B cell (primary cell): Measurements from ENCODE around the gene DAD1. TPM values are rescaled to one million over a fixed set of nuclear protein-coding genes. Genes with fewer than 3 reads are reported as not detected.
"Not testable (repeated sequence)": the region's sequence is repeated elsewhere in the genome, so short reads cannot be mapped to it uniquely, and the experiment has no call there.

Experiments
- ATAC-seq: fragments of 200-7000 bp; cut with Tn5 transposase; one replicate; pipeline ENCODE4 v1.10.0; 2021; ENCODE audit warnings: low read depth, mild to moderate bottlenecking, moderate number of reproducible peaks, moderate library complexity
- CTCF ChIA-PET: fragments of 350-600 bp; sonication (Branson Sonifier 250); formaldehyde crosslinking; loops from one replicate; lab custom pipeline; 2021; ENCODE audit warnings: antibody characterized with exemption, inconsistent platforms; lab: Charles Lee
- POLR2A ChIA-PET: fragments of 350-600 bp; sonication (Branson Sonifier 250); formaldehyde crosslinking; loops from one replicate; lab custom pipeline; 2021; ENCODE audit warnings: antibody characterized with exemption; lab: Charles Lee
- DNase-seq: peaks from one replicate; pipeline ENCODE4 v3.0.0; 2013
- H2AFZ ChIP-seq: 2 replicates; pipeline ENCODE4 v1.6.1; 2012; ENCODE audit warnings: mild to moderate bottlenecking, low read depth, low read length; ENCODE audit not compliant: insufficient read depth, poor library complexity, severe bottlenecking
- H3K27ac ChIP-seq, 2 donors: 1 replicate in 1 of 2; 2 replicates in 1 of 2; pipeline ENCODE4 v1.5.1; 2012 to 2013; ENCODE audit warnings: low read length in 2 of 2, mild to moderate bottlenecking in 2 of 2, moderate library complexity in 1 of 2
- H3K27me3 ChIP-seq, 4 experiments: fragments of 200-600 bp in 1 of 4; sonication (generic) in 1 of 4; replicated peaks in 1 of 4; 1 replicate in 2 of 4; 2 replicates in 2 of 4; pipeline versions ENCODE4 v1.6.1 to v1.7.0; 2013 to 2016; ENCODE audit warnings: low read length in 3 of 4, mild to moderate bottlenecking in 2 of 4, mixed read lengths in 1 of 4, moderate library complexity in 1 of 4; ENCODE audit not compliant: insufficient read depth in 4 of 4, control insufficient read depth in 3 of 4; ENCODE audit errors: control extremely low read depth in 1 of 4
- H3K36me3 ChIP-seq, 2 experiments: replicated peaks in 1 of 2; 1 replicate in 1 of 2; 2 replicates in 1 of 2; pipeline versions ENCODE4 v1.6.1 to v1.7.1; 2013; ENCODE audit warnings: low read length in 1 of 2; ENCODE audit not compliant: insufficient read depth in 2 of 2, control insufficient read depth in 1 of 2; ENCODE audit errors: control extremely low read depth in 1 of 2, extremely low read depth in 1 of 2
- H3K4me1 ChIP-seq, 2 donors: fragments of 200-600 bp in 1 of 2; sonication (generic) in 1 of 2; 1 replicate in 1 of 2; 2 replicates in 1 of 2; pipeline versions ENCODE4 v1.5.1 to v1.6.1; 2013 to 2017; ENCODE audit warnings: low read length in 2 of 2; ENCODE audit not compliant: control insufficient read depth in 2 of 2, insufficient read depth in 2 of 2
- H3K4me2 ChIP-seq: replicated peaks from 2 replicates; pipeline ENCODE3; 2012; ENCODE audit warnings: mild to moderate bottlenecking, low read depth, low read length; ENCODE audit not compliant: poor library complexity, severe bottlenecking
- H3K4me3 ChIP-seq, 5 experiments: fragments of 200-600 bp in 1 of 5; sonication (generic) in 1 of 5; 1 replicate in 3 of 5; 2 replicates in 2 of 5; pipeline versions ENCODE4 v1.5.1 to v1.7.0; 2011 to 2016; ENCODE audit warnings: low read length in 4 of 5, mild to moderate bottlenecking in 4 of 5, low read depth in 2 of 5, control low read depth in 1 of 5, moderate library complexity in 1 of 5; ENCODE audit not compliant: insufficient read depth in 1 of 5; ENCODE audit errors: control extremely low read depth in 1 of 5, extremely low read depth in 1 of 5
- H3K79me2 ChIP-seq: fragments of 200-600 bp; sonication (generic); one replicate; pipeline ENCODE4 v1.6.0; 2016; ENCODE audit warnings: low read length; ENCODE audit not compliant: control insufficient read depth, insufficient read depth
- H3K9ac ChIP-seq: fragments of 200-600 bp; sonication (generic); 2 replicates; pipeline ENCODE4 v1.6.1; 2017; ENCODE audit warnings: mild to moderate bottlenecking, low read length, moderate library complexity
- H3K9me3 ChIP-seq, 3 donors: one replicate each; pipeline versions ENCODE4 v1.6.1 to v1.7.1; 2013; ENCODE audit warnings: low read length in 2 of 3; ENCODE audit not compliant: control insufficient read depth in 2 of 3, insufficient read depth in 1 of 3; ENCODE audit errors: control extremely low read depth in 1 of 3
- H4K20me1 ChIP-seq: 2 replicates; pipeline ENCODE4 v1.6.0; 2012; ENCODE audit warnings: mild to moderate bottlenecking, low read length; ENCODE audit not compliant: insufficient read depth, control insufficient read depth, poor library complexity, severe bottlenecking
- H3K27ac Mint-ChIP-seq: one replicate; pipeline ENCODE4 v1.8.0; 2021; ENCODE audit warnings: mixed read lengths
- H3K27me3 Mint-ChIP-seq: one replicate; pipeline ENCODE4 v1.8.0; 2021; ENCODE audit warnings: mixed read lengths
- H3K4me1 Mint-ChIP-seq: one replicate; pipeline ENCODE4 v1.8.0; 2021; ENCODE audit warnings: mixed read lengths
- H3K4me3 Mint-ChIP-seq: one replicate; pipeline ENCODE4 v1.8.0; 2021; ENCODE audit warnings: mixed read lengths
- H3K9me3 Mint-ChIP-seq: one replicate; pipeline ENCODE4 v1.8.0; 2022; ENCODE audit warnings: mixed read lengths; ENCODE audit not compliant: insufficient read depth
- EZH2 ChIP-seq: IDR thresholded peaks from 2 replicates; pipeline ENCODE4 v1.6.1; 2012; ENCODE audit warnings: borderline replicate concordance, low read depth, mild to moderate bottlenecking, moderate library complexity, low read length; ENCODE audit not compliant: insufficient read depth, poor library complexity, severe bottlenecking
- WGBS: methylation state at CpG from one replicate; pipeline ENCODE4 v1.1.5; 2013; ENCODE audit warnings: missing lambda C conversion rate; ENCODE audit not compliant: insufficient coverage; 5-methylcytosine and 5-hydroxymethylcytosine counted together
- intact Hi-C: fragments of 100-400 bp; cut with micrococcal nuclease; formaldehyde crosslinking; loops from one replicate; pipeline ENCODE4 v1.10.0; 2022
- polyA plus RNA-seq: library from polyadenylated mRNA; depleted of rRNA; stranded (reverse); fragments of >200 nt; gene quantifications from 2 replicates; pipeline ENCODE4 v1.2.3, GENCODE V29; 2012
- total RNA-seq, 2 donors: library from RNA; stranded (reverse); fragments of 120-200 nt in 1 of 2; gene quantifications; 1 replicate in 1 of 2; 2 replicates in 1 of 2; pipeline versions ENCODE4 v1.2.3 to v1.2.4, GENCODE V29; 2013 to 2022
- TF ChIP-seq, protein P1 (sequence below): fragments of 200-600 bp; IDR thresholded peaks from one replicate; pipeline ENCODE4 v1.8.0; 2022; ENCODE audit warnings: antibody characterized with exemption, mild to moderate bottlenecking

The DAD1 gene
- total and polyA plus RNA-seq, 2 donors (not counting 1 experiment from before 2014, with no cell fraction given): 77.4 to 114 TPM

DNA sequence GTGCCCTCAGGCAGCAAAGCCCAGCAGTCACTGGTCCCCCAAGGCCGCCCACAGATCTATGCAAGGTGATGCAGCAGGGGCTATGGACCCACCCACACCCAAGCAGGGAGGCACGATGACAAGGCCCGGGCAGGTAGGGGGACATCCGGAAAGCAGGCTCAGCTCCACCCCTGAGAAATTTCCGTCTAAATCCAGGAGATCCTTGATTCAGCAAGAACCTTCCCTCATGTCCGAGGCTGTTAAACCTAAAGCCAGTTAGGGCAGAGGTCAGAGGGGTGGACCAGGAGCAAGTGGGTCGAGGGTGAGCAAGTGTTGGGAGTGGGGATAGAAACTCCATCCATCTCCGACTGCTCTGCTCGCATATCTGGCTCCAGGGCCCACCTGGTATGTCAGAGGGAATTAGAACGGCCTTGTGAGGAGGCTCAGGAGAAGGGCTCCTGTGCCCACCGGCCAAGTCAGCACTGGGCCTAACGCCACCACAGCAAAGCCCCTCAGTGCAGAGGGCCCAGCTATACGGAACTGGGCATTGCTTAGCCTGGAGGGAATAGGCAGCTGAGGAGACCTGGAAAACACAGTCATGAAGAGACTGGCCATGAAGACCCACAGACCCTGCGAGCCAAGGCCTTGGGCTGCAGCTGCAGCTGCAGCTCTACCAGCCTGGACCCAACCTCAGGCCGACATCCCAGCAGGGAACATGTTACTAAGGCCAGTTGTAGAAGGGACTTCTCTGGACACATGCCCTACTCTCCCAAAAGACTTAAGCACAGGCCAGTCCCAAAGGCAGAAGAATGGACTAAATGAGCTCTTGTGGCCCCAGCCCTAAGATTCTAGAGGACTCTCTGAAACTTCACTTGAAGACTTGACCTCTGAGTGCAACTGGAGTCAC, 34.3 kb downstream of the DAD1 start:
- peak overlapping the region; percentile 86 for H3K4me2 ChIP-seq
- CTCF ChIA-PET: interaction anchor here (1.6 to 8.5 kb wide), 18 partner anchors 8 to 429 kb away, joined by 6 to 323 read pairs (median 23); partner anchors contain the start of gene AJUBA
- peaks cover 3% of the 10 kb centered on the region for H3K27me3 Mint-ChIP-seq

DNA sequence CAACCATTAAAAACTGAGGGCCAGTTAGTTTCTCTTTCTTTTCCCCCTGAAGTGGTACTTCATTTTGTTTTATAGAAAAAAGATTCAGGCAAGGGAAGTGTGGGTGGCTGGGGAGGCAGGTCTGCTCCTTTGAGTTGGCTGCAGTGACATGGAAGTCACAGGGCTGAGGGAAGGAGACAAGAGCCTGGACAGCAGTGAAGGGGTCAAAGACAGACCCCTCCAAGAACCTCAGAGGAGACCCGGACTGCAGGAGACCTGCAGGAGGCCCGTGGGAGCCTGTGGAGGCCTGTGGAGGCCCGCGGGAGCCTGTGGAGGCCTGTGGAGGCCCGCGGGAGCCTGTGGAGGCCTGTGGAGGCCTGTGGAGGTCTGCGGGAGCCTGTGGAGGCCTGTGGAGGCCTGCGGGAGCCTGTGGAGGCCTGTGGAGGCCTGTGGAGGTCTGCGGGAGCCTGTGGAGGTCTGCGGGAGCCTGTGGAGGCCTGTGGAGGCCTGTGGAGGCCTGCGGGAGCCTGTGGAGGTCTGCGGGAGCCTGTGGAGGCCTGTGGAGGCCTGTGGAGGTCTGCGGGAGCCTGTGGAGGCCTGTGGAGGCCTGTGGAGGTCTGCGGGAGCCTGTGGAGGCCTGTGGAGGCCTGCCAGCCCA, 35.0 kb downstream of the DAD1 start:
- H3K27me3 Mint-ChIP-seq, H3K79me2 ChIP-seq, H3K27me3 ChIP-seq, H4K20me1 ChIP-seq, H3K4me3 Mint-ChIP-seq, H3K4me2 ChIP-seq, H3K9me3 Mint-ChIP-seq, POLR2A ChIA-PET, H3K9ac ChIP-seq, DNase-seq, intact Hi-C loops, H3K36me3 ChIP-seq, H3K9me3 ChIP-seq, H3K4me3 ChIP-seq, ATAC-seq: not testable (repeated sequence)
- H2AFZ ChIP-seq: peak overlapping the region; percentile 24
- CTCF ChIA-PET: interaction anchor here (3.4 to 8.5 kb wide), 5 partner anchors 12 to 169 kb away, joined by 13 to 323 read pairs (median 63); no protein-coding TSS in a partner anchor
- peak overlapping the region; percentile 48 to 100 for H3K27ac ChIP-seq
- Mint-ChIP-seq H3K4me1 (peaks cover 92% of the 10 kb centered on the region), H3K27ac (peak overlapping the region; percentile 97)
- no CpG with 5 or more reads among the region's 14 CpGs for WGBS
- peaks cover 73 to 92% of the 10 kb centered on the region in 2 donors for H3K4me1 ChIP-seq

More for the DNA sequence above, 34.3 kb downstream of the DAD1 start:
- no peak overlapping the region for H3K9ac ChIP-seq
- H3K27ac ChIP-seq: peak overlapping the region; percentile 99 to 100
- ATAC-seq (no peak), DNase-seq (peak; percentile 42)
- Mint-ChIP-seq H3K4me3 (peak overlapping the region; percentile 73), H3K9me3 (no peaks in the 10 kb centered on the region), H3K27ac (peak overlapping the region; percentile 97), H3K4me1 (peaks cover 88% of the 10 kb centered on the region)
- no peaks in the 10 kb centered on the region for H3K36me3 ChIP-seq
- TF ChIP-seq, protein P1, sequence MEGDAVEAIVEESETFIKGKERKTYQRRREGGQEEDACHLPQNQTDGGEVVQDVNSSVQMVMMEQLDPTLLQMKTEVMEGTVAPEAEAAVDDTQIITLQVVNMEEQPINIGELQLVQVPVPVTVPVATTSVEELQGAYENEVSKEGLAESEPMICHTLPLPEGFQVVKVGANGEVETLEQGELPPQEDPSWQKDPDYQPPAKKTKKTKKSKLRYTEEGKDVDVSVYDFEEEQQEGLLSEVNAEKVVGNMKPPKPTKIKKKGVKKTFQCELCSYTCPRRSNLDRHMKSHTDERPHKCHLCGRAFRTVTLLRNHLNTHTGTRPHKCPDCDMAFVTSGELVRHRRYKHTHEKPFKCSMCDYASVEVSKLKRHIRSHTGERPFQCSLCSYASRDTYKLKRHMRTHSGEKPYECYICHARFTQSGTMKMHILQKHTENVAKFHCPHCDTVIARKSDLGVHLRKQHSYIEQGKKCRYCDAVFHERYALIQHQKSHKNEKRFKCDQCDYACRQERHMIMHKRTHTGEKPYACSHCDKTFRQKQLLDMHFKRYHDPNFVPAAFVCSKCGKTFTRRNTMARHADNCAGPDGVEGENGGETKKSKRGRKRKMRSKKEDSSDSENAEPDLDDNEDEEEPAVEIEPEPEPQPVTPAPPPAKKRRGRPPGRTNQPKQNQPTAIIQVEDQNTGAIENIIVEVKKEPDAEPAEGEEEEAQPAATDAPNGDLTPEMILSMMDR: no peak
- TF ChIP-seq EZH2: no peak
- H3K27me3 ChIP-seq: no peaks in the 10 kb centered on the region
- no peaks in the 10 kb centered on the region for H3K79me2 ChIP-seq
- H2AFZ ChIP-seq: peak overlapping the region; percentile 50
- H3K9me3 ChIP-seq: no peaks in the 10 kb centered on the region
- intact Hi-C loops: loop anchor here (5.0 kb wide), 2 partner anchors 32 to 503 kb away; partner anchors contain the start of gene CDH24
- POLR2A ChIA-PET: interaction anchor here (1.2 to 2.5 kb wide), 9 partner anchors 8 to 70 kb away, joined by 5 to 43 read pairs (median 10); no protein-coding TSS in a partner anchor
- no peak overlapping the region for H3K4me3 ChIP-seq
- WGBS: 94% methylated on average over 13 of the region's 15 CpGs
- H3K4me1 ChIP-seq: peaks cover 65 to 86% of the 10 kb centered on the region in 2 donors
- no peaks in the 10 kb centered on the region for H4K20me1 ChIP-seq
